Measurements from ENCODE around the gene POLR1A. TPM values are rescaled to one million over a fixed set of nuclear protein-coding genes. Genes with fewer than 3 reads are reported as not detected.

The POLR1A gene
- total and polyA plus RNA-seq, 2 donors (not counting 1 experiment from before 2014, with no cell fraction given), result 3.4 to 36.8 TPM

DNA sequence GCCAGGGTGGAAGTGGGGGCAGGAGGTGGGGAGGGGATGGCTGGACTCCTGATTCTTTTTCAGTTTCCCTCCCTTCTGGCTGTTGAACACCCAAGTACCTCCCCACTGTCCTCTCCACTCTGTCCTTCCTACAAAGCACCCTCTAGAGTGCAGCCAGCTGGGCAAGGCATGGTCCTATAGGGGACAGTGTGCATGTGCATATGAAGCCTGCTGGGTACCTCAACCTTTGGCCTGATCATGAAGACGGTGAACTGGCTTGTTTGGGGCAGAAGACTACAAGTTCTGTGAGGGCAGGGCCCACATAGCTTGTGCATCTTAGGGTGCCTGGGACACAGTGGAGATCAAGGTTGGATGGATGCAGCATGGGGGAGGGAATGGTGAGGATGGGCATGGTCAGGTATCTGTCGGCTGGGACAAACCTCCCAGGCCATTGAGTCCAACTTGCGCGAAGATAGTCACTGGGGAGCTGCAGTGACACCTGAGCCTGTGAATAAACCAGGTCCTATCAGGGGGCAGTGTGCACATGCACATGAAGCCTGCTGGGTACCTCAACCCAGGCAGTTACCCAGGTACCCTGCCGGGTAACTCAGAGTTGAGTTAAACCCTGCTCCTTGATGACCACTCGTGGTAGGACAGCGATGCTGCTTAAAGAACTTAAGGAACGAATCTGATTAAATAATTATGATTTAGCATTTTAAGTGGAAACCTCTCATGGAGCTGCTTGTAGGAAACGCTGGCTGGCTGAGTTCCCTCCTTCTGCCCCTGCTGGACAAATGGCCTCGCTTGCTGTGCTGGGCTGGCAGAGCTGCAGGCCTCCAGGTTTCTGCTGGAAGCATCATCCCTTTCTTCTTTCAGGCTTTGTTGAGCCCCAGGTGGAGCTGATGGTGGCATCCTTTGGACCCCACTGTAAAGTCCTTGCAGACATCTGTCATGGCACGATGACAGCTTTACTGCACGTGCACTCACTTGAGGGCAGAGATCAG, 84.0 kb downstream of the POLR1A start:
- no peaks in the 10 kb centered on the region for H3K9me3 Mint-ChIP-seq (ENCODE audit: insufficient read depth)
- H2AFZ ChIP-seq (ENCODE audit: insufficient read depth, low read depth, low read length, poor library complexity, severe bottlenecking), result no peak overlapping the region
- H3K27me3 ChIP-seq (replicated peaks in 1 of 4; ENCODE audit: control extremely low read depth in 1 of 4, control insufficient read depth in 3 of 4, insufficient read depth in 4 of 4, low read length in 3 of 4), result no peaks in the 10 kb centered on the region
- H3K9ac ChIP-seq (ENCODE audit: low read length), result no peak overlapping the region
- H3K27ac ChIP-seq (ENCODE audit: low read length in 2 of 2), result no peak overlapping the region
- H3K4me1 Mint-ChIP-seq, result peaks cover 41% of the 10 kb centered on the region
- H3K4me1 ChIP-seq (ENCODE audit: control insufficient read depth in 2 of 2, insufficient read depth in 2 of 2, low read length in 2 of 2), result peaks cover 30% of the 10 kb centered on the region in 2 donors
- ChIA-PET POLR2A (no interaction called here), CTCF (interaction anchor here (1.0 to 2.7 kb wide), 6 partner anchors 8 to 195 kb away, joined by 3 to 9 read pairs (median 5); no protein-coding TSS in a partner anchor)
- H3K4me2 ChIP-seq (replicated peaks; ENCODE audit: low read depth, low read length, poor library complexity, severe bottlenecking), result no peak overlapping the region
- ATAC-seq (ENCODE audit: low read depth), result no peak
- TF ChIP-seq, protein P1, sequence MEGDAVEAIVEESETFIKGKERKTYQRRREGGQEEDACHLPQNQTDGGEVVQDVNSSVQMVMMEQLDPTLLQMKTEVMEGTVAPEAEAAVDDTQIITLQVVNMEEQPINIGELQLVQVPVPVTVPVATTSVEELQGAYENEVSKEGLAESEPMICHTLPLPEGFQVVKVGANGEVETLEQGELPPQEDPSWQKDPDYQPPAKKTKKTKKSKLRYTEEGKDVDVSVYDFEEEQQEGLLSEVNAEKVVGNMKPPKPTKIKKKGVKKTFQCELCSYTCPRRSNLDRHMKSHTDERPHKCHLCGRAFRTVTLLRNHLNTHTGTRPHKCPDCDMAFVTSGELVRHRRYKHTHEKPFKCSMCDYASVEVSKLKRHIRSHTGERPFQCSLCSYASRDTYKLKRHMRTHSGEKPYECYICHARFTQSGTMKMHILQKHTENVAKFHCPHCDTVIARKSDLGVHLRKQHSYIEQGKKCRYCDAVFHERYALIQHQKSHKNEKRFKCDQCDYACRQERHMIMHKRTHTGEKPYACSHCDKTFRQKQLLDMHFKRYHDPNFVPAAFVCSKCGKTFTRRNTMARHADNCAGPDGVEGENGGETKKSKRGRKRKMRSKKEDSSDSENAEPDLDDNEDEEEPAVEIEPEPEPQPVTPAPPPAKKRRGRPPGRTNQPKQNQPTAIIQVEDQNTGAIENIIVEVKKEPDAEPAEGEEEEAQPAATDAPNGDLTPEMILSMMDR (IDR thresholded peaks at IDR 0.05), result no peak
- TF ChIP-seq EZH2 (IDR thresholded peaks at IDR 0.05; ENCODE audit: borderline replicate concordance, insufficient read depth, low read depth, low read length, poor library complexity, severe bottlenecking), result no peak
- H3K79me2 ChIP-seq (ENCODE audit: control insufficient read depth, insufficient read depth, low read length), result no peaks in the 10 kb centered on the region
- DNase-seq, result no peak
- H3K27ac Mint-ChIP-seq, result peak overlapping the region; percentile 48
- peaks cover 0 to 9% (median 0%) of the 10 kb centered on the region in 3 donors for H3K9me3 ChIP-seq (ENCODE audit: control extremely low read depth in 1 of 3, control insufficient read depth in 2 of 3, insufficient read depth in 1 of 3, low read length in 2 of 3)
- WGBS (ENCODE audit: insufficient coverage), result 98% methylated on average over 10 of the region's 12 CpGs
- no peaks in the 10 kb centered on the region for H4K20me1 ChIP-seq (ENCODE audit: control insufficient read depth, insufficient read depth, low read length, poor library complexity, severe bottlenecking)
- H3K27me3 Mint-ChIP-seq, result no peaks in the 10 kb centered on the region
- no peak overlapping the region for H3K4me3 ChIP-seq (ENCODE audit: control extremely low read depth in 1 of 5, extremely low read depth in 1 of 5, insufficient read depth in 1 of 5, low read depth in 2 of 5, low read length in 4 of 5)
- intact Hi-C loops (cut with micrococcal nuclease), result loop anchor here (5.0 kb wide), 1 partner anchor 51 kb away; no protein-coding TSS in a partner anchor
- no peak overlapping the region for H3K4me3 Mint-ChIP-seq
- H3K36me3 ChIP-seq (replicated peaks in 1 of 2; ENCODE audit: control extremely low read depth in 1 of 2, control insufficient read depth in 1 of 2, extremely low read depth in 1 of 2, insufficient read depth in 2 of 2, low read length in 1 of 2), result peaks cover 0 to 5% of the 10 kb centered on the region in 2 experiments

DNA sequence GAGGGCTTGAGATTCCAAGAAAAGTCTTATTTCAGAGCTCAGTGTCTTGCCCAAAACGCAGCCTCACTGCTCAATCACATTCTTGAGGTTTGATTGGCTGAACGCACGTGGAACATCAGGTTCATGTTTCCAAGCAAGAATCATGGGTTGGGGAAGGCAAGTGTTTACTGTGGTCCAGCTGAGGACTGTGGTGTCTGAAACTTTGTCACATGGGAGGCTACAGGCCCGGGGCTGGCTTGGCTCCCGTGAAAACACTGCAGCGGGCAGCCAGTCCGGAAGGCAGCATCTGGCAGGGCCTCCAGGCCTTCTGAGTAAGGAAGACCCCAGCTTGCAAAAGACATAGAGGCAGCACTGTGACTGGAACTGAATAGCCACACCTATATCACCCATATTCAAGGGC, 84.7 kb downstream of the POLR1A start:
- ChIA-PET POLR2A (no interaction called here), CTCF (interaction anchor here (1.4 to 1.6 kb wide), 2 partner anchors 25 to 194 kb away, joined by 3 to 5 read pairs; no protein-coding TSS in a partner anchor)
- H3K9ac ChIP-seq (ENCODE audit: low read length), result no peak overlapping the region
- peaks cover 0 to 9% (median 0%) of the 10 kb centered on the region in 3 donors for H3K9me3 ChIP-seq (ENCODE audit: control extremely low read depth in 1 of 3, control insufficient read depth in 2 of 3, insufficient read depth in 1 of 3, low read length in 2 of 3)
- Mint-ChIP-seq H3K27me3 (no peaks in the 10 kb centered on the region), H3K27ac (no peak overlapping the region), H3K4me1 (peaks cover 46% of the 10 kb centered on the region), H3K9me3 (ENCODE audit: insufficient read depth) (no peaks in the 10 kb centered on the region), H3K4me3 (no peak overlapping the region)
- H3K36me3 ChIP-seq (replicated peaks in 1 of 2; ENCODE audit: control extremely low read depth in 1 of 2, control insufficient read depth in 1 of 2, extremely low read depth in 1 of 2, insufficient read depth in 2 of 2, low read length in 1 of 2), result no peaks in the 10 kb centered on the region
- ATAC-seq (ENCODE audit: low read depth) (no peak), DNase-seq (no peak)
- no peaks in the 10 kb centered on the region for H4K20me1 ChIP-seq (ENCODE audit: control insufficient read depth, insufficient read depth, low read length, poor library complexity, severe bottlenecking)
- H3K4me3 ChIP-seq (ENCODE audit: control extremely low read depth in 1 of 5, extremely low read depth in 1 of 5, insufficient read depth in 1 of 5, low read depth in 2 of 5, low read length in 4 of 5), result no peak overlapping the region
- no peaks in the 10 kb centered on the region for H3K27me3 ChIP-seq (replicated peaks in 1 of 4; ENCODE audit: control extremely low read depth in 1 of 4, control insufficient read depth in 3 of 4, insufficient read depth in 4 of 4, low read length in 3 of 4)
- intact Hi-C loops (cut with micrococcal nuclease), result loop anchor here (5.0 kb wide), 1 partner anchor 51 kb away; no protein-coding TSS in a partner anchor
- WGBS (ENCODE audit: insufficient coverage), result 92% methylated on average over 7 of the region's 7 CpGs
- H3K4me2 ChIP-seq (replicated peaks; ENCODE audit: low read depth, low read length, poor library complexity, severe bottlenecking), result no peak overlapping the region
- no peaks in the 10 kb centered on the region for H3K79me2 ChIP-seq (ENCODE audit: control insufficient read depth, insufficient read depth, low read length)
- peaks cover 37 to 38% of the 10 kb centered on the region in 2 donors for H3K4me1 ChIP-seq (ENCODE audit: control insufficient read depth in 2 of 2, insufficient read depth in 2 of 2, low read length in 2 of 2)
- no peak overlapping the region for H3K27ac ChIP-seq (ENCODE audit: low read length in 2 of 2)
- TF ChIP-seq, protein P1 (IDR thresholded peaks at IDR 0.05), result no peak
- TF ChIP-seq EZH2 (IDR thresholded peaks at IDR 0.05; ENCODE audit: borderline replicate concordance, insufficient read depth, low read depth, low read length, poor library complexity, severe bottlenecking), result no peak
- H2AFZ ChIP-seq (ENCODE audit: insufficient read depth, low read depth, low read length, poor library complexity, severe bottlenecking), result no peak overlapping the region
